Lower leg skin (tissue), 3 donors: ENCODE measurements around the gene CSN2.

Source experiments
- CTCF ChIP-seq, 3 donors: fragments of 450-650 bp; IDR thresholded peaks; one replicate each; pipeline ENCODE4 v1.5.1; 2016; ENCODE audit warnings: antibody characterized with exemption in 3 of 3, mild to moderate bottlenecking in 3 of 3, moderate library complexity in 2 of 3
- POLR2A ChIP-seq, 2 donors: fragments of 450-650 bp; IDR thresholded peaks; one replicate each; pipeline ENCODE4 v1.6.1; 2016 to 2017; ENCODE audit warnings: antibody characterized with exemption in 2 of 2, mild to moderate bottlenecking in 1 of 2, moderate library complexity in 1 of 2

GRCh38 chr4:70000711-70001110 lies 35.2 kb upstream of the CSN2 start:
- TF ChIP-seq CTCF (IDR thresholded peaks at IDR 0.05) (no peak), POLR2A (IDR thresholded peaks at IDR 0.05) (no peak)
